HK-2 (cell line): ENCODE data around the gene OCRL.

ENCODE experiments used
- DNase-seq: peaks from one replicate; pipeline ENCODE4 v3.0.0-alpha.2; 2018; ENCODE audit not compliant: unreplicated experiment

The OCRL gene

GRCh38 chrX:129540068-129540653, at the start of gene OCRL:
OCRL (plus strand) TSS chrX:129540259; CDS start chrX:129540440, 181 bp downstream.
- peak; percentile 73 for DNase-seq

GRCh38 chrX:129490330-129490729, 49.7 kb upstream of the OCRL start:
- no peak for DNase-seq

- DNase-seq, result no peak
These were observed 46.4 kb upstream of the OCRL start for GRCh38 chrX:129493643-129494042.

- no peak for DNase-seq
These were observed 45.2 kb upstream of the OCRL start for GRCh38 chrX:129494887-129495286.

- DNase-seq, result no peak
These were observed 44.2 kb upstream of the OCRL start for GRCh38 chrX:129495900-129496299.

- DNase-seq, result no peak
These were observed 43.4 kb upstream of the OCRL start for GRCh38 chrX:129496625-129497024.

GRCh38 chrX:129497146-129497843, 42.8 kb upstream of the OCRL start:
- no peak for DNase-seq

GRCh38 chrX:129510331-129510730, 29.7 kb upstream of the OCRL start:
- no peak for DNase-seq

GRCh38 chrX:129511689-129512088, 28.4 kb upstream of the OCRL start:
- DNase-seq, result no peak

GRCh38 chrX:129512409-129512808, 27.6 kb upstream of the OCRL start:
- no peak for DNase-seq

- no peak for DNase-seq
These were observed 23.7 kb upstream of the OCRL start for GRCh38 chrX:129516402-129516801.

GRCh38 chrX:129520151-129520550, 19.9 kb upstream of the OCRL start:
- DNase-seq, result no peak

- peak; percentile 48 for DNase-seq
These were observed 17.6 kb upstream of the OCRL start for GRCh38 chrX:129522184-129523078.

- no peak for DNase-seq
These were observed 16.8 kb upstream of the OCRL start, which contains the start of gene SMARCA1 for GRCh38 chrX:129523079-129523911. SMARCA1 (minus strand) TSS chrX:129523490; CDS start chrX:129523370, 120 bp downstream.

- no peak for DNase-seq
These were observed 15.7 kb upstream of the OCRL start for GRCh38 chrX:129524250-129524850.

GRCh38 chrX:129525162-129525561, 14.9 kb upstream of the OCRL start:
- no peak for DNase-seq

GRCh38 chrX:129525896-129526295, 14.2 kb upstream of the OCRL start:
- DNase-seq, result no peak

- no peak for DNase-seq
These were observed 10.3 kb upstream of the OCRL start for GRCh38 chrX:129529685-129530281.

GRCh38 chrX:129530410-129530809, 9.6 kb upstream of the OCRL start:
- DNase-seq, result no peak

- no peak for DNase-seq
These were observed 8.9 kb upstream of the OCRL start for GRCh38 chrX:129531132-129531531.
